Breast epithelium (tissue), 3 donors: ENCODE results near the gene PIP5K1B.

Experiments
- POLR2AphosphoS5 ChIP-seq, 3 donors: sonication (generic); formaldehyde crosslinking; IDR thresholded peaks; one replicate each; pipeline ENCODE4 v1.6.1; 2017; ENCODE audit warnings: antibody characterized with exemption in 3 of 3
- TF ChIP-seq, protein P1 (sequence below), 3 donors: fragments of 450-650 bp; IDR thresholded peaks; one replicate each; pipeline ENCODE4 v1.5.1; 2016 to 2017; ENCODE audit warnings: antibody characterized with exemption in 3 of 3, mild to moderate bottlenecking in 3 of 3, moderate library complexity in 3 of 3

DNA sequence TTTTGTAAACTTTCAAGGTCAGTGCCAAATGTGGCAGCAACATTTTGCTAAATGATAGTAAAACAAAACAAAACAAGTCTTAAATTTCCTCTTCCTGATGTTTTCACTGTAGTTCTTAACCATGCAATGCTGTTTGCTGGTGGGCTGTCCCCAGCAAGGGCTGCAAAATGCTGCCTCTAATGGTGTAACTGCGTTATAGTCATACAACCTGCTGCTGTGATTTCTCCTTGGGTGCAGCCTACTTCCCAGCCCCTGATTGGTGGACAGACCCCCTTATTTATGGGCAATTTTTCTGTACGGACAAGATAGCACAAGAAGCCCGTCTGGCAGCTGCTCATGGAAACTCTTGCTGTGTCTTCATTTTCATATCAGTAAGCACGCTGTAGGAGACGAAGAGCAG, 26.6 kb upstream of the PIP5K1B start:
- TF ChIP-seq, protein P1, sequence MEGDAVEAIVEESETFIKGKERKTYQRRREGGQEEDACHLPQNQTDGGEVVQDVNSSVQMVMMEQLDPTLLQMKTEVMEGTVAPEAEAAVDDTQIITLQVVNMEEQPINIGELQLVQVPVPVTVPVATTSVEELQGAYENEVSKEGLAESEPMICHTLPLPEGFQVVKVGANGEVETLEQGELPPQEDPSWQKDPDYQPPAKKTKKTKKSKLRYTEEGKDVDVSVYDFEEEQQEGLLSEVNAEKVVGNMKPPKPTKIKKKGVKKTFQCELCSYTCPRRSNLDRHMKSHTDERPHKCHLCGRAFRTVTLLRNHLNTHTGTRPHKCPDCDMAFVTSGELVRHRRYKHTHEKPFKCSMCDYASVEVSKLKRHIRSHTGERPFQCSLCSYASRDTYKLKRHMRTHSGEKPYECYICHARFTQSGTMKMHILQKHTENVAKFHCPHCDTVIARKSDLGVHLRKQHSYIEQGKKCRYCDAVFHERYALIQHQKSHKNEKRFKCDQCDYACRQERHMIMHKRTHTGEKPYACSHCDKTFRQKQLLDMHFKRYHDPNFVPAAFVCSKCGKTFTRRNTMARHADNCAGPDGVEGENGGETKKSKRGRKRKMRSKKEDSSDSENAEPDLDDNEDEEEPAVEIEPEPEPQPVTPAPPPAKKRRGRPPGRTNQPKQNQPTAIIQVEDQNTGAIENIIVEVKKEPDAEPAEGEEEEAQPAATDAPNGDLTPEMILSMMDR (IDR thresholded peaks at IDR 0.05), result no peak
- no peak for TF ChIP-seq POLR2AphosphoS5 (IDR thresholded peaks at IDR 0.05)
